ENCODE results near the gene GPRIN1. TPM values are rescaled to one million over a fixed set of nuclear protein-coding genes. Genes with fewer than 3 reads are reported as not detected.

GPRIN1 gene
- polyA plus RNA-seq, 1 of the 3 experiments (the other 2 are of a cell fraction) = 6.6 TPM

- no peak for DNase-seq
These were observed 20.8 kb upstream of the GPRIN1 start for GRCh38 chr5:176630681-176631222.

More at GRCh38 chr5:176630681-176631222, 20.8 kb upstream of the GPRIN1 start:
- peak overlapping the region; percentile 90 for H3K4me2 ChIP-seq
- peak overlapping the region; percentile 68; the same call in 1 of the 2 replicates for H2AFZ ChIP-seq (ENCODE audit: low read depth)
- ChIA-PET CTCF (interaction anchor here (0.9 to 3.5 kb wide), 10 partner anchors 10 to 901 kb away, joined by 3 to 16 read pairs (median 6); partner anchors contain the start of genes CLTB, TSPAN17 and ZNF346), POLR2A (interaction anchor here (1.0 to 1.5 kb wide), 2 partner anchors 17 to 93 kb away, joined by 3 to 6 read pairs; partner anchors contain the start of gene TSPAN17)
- no peaks in the 10 kb centered on the region for H3K79me2 ChIP-seq (ENCODE audit: insufficient read depth)
- peak overlapping the region; percentile 40 to 59 for H3K4me3 ChIP-seq (ENCODE audit: low read depth in 2 of 2, low read length in 1 of 2)
- H4K20me1 ChIP-seq (ENCODE audit: insufficient read depth) = no peaks in the 10 kb centered on the region
- 34% methylated on average over 20 of the region's 20 CpGs for WGBS (ENCODE audit: low lambda C conversion rate)
- no peaks in the 10 kb centered on the region for H3F3A ChIP-seq (replicated peaks; ENCODE audit: insufficient read depth)
- peaks cover 0 to 9% of the 10 kb centered on the region in 2 experiments; a peak in 1 of 4 replicates for H3K4me1 ChIP-seq (ENCODE audit: control insufficient read depth in 1 of 2, insufficient read depth in 2 of 2, low read depth in 1 of 2, low read length in 1 of 2)
- no peaks in the 10 kb centered on the region for H3K9me2 ChIP-seq
- no peak overlapping the region for H3K9ac ChIP-seq
- H3K36me3 ChIP-seq (replicated peaks in 1 of 2; ENCODE audit: control insufficient read depth in 1 of 2, insufficient read depth in 2 of 2, low read length in 1 of 2) = no peaks in the 10 kb centered on the region
- no peak for TF ChIP-seq CHD2 (IDR thresholded peaks at IDR 0.05; ENCODE audit: low read length, partially characterized antibody)
- no peak for TF ChIP-seq GATA2 (CRISPR knock-in tag; IDR thresholded peaks at IDR 0.05)
- no peak for TF ChIP-seq TEAD4 (IDR thresholded peaks at IDR 0.05; ENCODE audit: borderline replicate concordance, insufficient read depth)
- no peak for TF ChIP-seq CTCF (IDR thresholded peaks at IDR 0.05)
- no peak for TF ChIP-seq TAF1 (IDR thresholded peaks at IDR 0.05; ENCODE audit: borderline replicate concordance, low read depth, low read length)
- no peak for TF ChIP-seq SIN3A (IDR thresholded peaks at IDR 0.05; ENCODE audit: borderline replicate concordance, low read depth, low read length)
- no peak for TF ChIP-seq FOXM1 (IDR thresholded peaks at IDR 0.05; ENCODE audit: low read depth)
- TF ChIP-seq RAD21 (IDR thresholded peaks at IDR 0.05; ENCODE audit: low read length) = no peak
- TF ChIP-seq NFIC (IDR thresholded peaks at IDR 0.05; ENCODE audit: borderline replicate concordance) = no peak
- TF ChIP-seq EP300 (IDR thresholded peaks at IDR 0.05; ENCODE audit: borderline replicate concordance in 1 of 2, low read depth in 1 of 2, low read length in 1 of 2) = no peak
- TF ChIP-seq ELF1 (IDR thresholded peaks at IDR 0.05) = no peak
- TF ChIP-seq GABPA (IDR thresholded peaks at IDR 0.05; ENCODE audit: low read depth) = no peak
- TF ChIP-seq IRF3 (IDR thresholded peaks at IDR 0.05; ENCODE audit: low read depth, low read length) = no peak
- TF ChIP-seq TCF12 (IDR thresholded peaks at IDR 0.05) = no peak
- TF ChIP-seq USF2 (IDR thresholded peaks at IDR 0.05; ENCODE audit: borderline replicate concordance, low read depth, low read length) = no peak
- TF ChIP-seq FOSL2 (IDR thresholded peaks at IDR 0.05; ENCODE audit: borderline replicate concordance, low read depth) = no peak
- no peak for TF ChIP-seq EZH2phosphoT487 (IDR thresholded peaks at IDR 0.05; ENCODE audit: borderline replicate concordance, low read depth)
- no peak for TF ChIP-seq NRF1 (IDR thresholded peaks at IDR 0.05; ENCODE audit: low read depth, low read length)
- TF ChIP-seq USF1 (IDR thresholded peaks at IDR 0.05; ENCODE audit: borderline replicate concordance, low read depth) = no peak
- H3K27ac ChIP-seq (ENCODE audit: low read depth in 2 of 2, low read length in 1 of 2) = no peak overlapping the region
- peaks cover 38% of the 10 kb centered on the region; the same call in 1 of the 2 replicates for H3K27me3 ChIP-seq (ENCODE audit: insufficient read depth)
- no peaks in the 10 kb centered on the region for H3K9me3 ChIP-seq
